GM19467 (cell line): ENCODE measurements around the gene SYCN.

Experiments
- ATAC-seq: cut with Tn5 transposase; IDR thresholded peaks from one replicate; pipeline ENCODE4 v1.9.1; 2021; ENCODE audit warnings: mild to moderate bottlenecking, moderate library complexity; ENCODE audit not compliant: unreplicated experiment

Gene SYCN

DNA sequence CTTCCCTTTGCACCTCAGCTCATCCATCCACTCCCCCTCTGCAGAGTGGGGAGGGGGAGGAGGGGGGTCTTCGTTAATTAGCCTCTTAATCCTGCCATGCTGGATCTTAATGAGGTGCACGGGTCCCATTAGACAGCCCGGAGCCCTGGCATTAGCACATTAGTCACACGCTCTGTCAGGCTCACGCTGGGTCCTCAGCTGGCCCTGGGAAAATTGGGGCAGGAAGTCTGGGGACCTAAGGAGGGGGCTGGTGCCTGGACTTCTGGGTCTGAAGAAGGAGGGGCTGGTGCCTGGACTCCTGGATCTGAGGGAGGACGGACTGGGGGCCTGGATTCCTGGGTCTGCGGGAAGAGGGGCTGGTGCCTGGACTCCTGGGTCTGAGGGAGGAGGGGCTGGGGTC is 7.7 kb downstream of the SYCN start:
- ATAC-seq, result no peak

DNA sequence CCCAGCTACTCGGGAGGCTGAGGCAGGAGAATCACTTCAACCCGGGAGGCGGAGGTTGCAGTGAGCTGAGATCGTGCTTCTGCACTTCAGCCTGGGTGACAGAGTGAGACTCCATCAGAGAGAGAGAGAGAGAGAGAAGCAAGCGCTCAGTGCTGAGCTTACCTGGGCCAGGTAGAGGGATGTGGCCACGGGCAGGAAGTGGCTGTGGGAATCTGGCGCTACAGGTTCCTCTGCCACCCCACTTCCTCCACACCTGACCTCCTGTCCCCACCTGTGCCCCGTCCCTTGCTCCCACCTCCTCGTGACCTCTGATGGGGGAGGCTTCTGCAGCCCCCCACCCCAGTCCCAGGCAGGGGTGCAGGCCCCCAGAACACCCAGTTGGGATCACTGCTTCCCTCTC is 8.3 kb downstream of the SYCN start:
- ATAC-seq, result no peak

DNA sequence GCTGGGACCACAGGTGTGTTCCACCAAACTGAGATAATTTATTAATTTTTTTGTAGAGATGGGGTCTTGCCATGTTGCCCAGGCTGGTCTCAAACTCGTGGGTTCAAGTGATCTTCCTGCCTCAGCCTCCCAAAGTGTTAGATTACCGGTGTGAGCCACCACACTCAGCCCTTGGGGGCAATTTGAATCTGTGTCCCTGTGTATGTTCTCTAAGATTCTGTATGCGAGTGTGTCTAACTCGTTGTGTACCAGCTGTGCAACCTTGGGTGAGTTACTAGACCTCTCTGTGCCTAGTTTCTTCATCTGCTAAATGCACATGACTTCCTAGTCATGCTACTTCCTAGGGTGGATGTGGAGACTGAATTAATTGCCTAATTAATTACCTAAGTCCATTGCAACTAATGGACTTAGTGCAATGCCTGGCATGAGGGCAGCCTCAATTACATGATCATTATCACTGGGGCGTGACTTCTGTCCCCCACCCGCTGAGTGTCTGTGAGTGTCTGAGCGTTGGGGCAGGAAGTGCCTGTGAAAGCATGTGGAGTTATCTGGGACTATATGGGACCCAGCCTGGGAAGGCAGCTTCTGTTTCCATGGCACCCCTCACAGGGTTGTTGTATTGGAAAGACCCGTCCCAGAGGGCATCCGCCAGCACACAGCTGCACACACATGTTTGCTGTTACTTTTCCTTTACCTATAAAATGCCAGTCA is 9.1 kb downstream of the SYCN start:
- ATAC-seq, result no peak

DNA sequence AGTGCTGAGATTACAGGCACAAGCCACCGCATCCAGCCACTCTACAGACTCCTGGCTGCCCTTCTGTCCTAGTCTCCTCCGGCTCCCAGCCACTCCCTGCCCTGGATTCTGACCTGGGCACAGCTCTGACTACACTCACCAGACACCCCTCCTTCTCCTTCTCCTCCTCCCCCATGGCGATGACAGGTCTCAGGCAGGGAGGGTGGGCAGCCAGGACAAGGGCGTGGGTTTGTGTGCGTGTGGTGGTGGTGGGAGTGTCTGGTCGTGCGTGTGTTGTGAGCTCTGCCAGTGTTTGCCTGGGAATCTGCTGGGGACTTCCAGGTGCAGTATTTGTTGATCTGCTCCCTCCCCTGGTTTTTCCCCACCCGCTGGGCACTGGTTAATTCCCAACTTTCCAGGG is 10.3 kb downstream of the SYCN start:
- no peak for ATAC-seq

DNA sequence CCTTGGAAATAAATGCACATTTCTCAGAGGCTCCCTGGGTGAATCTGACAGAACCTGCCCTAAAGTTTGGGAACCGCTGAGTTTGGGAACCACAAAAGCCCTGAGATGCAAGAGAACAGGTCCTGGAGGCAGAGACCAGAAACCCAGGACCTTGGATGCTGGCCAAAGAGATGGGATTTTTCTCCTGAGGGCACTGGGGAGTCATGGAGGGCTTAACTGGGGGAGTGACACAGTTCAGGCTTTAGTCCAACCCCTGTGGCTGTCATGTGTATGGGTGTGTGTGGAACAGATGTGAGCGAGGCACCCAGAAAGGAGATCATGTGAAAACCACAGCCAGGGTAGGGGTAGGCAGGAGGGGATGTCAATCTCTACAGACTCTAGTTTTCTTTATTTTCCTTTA is 11.2 kb downstream of the SYCN start:
- no peak for ATAC-seq

DNA sequence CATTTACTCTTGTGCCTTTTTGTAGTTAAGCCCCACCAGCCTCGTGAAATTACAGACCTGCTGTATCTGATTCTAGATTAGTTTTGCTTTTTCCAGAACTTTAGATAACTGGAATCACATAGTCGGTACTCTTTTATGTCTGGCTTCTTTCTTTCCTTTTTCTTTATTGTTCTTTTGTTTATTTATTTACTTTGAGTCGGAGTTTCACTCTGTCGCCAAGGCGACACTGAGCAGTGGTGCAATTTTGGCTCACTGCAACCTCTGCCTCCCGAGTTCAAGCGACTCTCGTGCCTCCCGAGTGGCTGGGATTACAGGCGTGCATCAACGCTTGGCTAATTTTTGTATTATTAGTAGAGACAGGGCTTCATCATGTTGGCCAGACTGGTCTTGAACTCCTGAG is 13.3 kb downstream of the SYCN start:
- no peak for ATAC-seq

DNA sequence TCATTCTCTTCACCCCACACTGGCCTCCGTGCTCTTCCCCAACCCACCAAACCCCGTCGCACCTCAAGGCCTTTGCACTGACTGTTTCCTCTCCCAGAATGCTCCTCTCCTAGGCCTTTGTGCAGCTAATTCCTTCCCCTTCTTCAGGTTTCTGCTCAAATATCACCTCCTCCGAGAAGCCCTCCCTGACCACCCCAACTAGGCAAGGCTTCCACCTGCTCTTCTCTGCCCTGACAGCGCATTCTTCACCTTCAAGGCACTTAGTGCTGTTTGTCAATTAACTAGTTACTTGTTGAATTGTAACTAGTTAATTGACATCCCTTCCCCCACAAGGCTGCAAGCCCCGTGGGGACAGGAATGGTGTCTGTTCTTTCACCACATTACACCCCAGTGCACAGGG is 15.1 kb downstream of the SYCN start:
- ATAC-seq, result no peak

DNA sequence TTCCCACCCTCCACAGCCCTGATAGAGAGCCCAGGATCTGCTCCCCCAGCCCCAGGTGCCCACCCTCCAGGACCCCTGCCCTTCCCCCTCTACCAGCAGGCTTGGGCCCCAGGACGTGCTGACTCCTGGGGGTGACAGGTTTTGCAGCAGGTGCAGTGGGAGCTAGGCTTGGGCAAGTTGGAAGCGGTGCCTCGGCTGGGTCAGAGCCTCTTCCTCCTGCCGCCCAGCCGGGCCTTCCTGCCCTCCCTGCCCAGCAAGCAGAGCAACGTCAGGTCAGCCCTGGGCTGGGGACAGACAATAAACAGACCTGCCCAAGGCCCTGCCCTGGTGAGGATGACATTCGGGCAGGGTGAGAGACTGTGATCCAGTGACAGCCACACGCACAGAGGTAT is 16.5 kb downstream of the SYCN start:
- no peak for ATAC-seq

DNA sequence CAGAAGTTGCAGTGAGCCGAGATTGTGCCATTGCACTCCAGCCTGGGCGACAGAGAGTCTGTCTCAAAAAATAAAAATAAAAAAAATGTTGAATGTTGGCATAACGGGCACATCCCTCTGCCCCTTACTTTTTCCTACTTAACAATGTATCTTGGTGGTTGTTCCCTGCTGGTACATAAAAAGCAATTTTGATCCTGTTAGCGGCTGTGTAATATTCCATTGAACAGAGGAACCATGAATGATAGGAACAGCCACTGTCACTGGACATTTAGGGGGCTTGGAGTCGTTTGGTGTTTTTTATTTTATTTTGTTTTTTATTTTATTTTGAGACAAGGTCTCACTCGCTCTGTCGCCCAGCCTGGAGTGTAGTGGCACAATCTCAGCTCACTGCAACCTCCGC is 17.7 kb downstream of the SYCN start:
- no peak for ATAC-seq

DNA sequence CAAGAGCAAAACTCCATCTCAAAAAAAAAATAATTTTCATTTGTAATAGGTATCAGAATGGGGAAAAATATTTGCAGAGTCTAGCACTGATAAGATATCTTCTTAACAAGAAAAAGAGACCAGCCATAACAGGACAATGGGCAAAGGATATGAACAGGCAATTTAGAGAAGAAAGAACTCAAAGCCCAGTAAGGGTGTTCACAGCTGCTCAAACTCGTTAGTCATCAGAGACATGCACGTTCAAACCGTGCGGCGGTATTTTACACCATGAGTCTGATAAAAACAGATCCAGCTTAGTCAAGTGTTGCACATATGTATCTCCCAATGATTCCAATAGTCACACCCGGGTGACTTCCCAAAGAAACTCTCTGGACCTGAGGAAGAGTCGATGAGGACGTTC is 21.0 kb downstream of the SYCN start:
- no peak for ATAC-seq

DNA sequence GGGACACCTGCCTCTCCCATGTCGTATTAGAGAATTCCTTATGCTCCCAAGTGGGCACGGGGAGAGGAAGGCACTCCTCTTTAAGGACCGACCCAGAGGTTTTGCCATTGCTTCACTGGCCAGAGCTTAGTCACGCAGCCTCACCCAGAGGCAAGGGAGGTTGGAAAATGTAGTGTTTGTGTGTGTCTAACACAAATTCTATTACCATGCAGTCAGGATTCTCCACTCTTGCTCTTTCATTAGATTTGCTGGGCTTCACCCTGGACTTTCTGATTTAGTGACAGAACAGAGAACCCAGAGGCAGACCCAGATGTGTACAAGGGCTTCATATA is 21.9 kb downstream of the SYCN start:
- ATAC-seq, result no peak

DNA sequence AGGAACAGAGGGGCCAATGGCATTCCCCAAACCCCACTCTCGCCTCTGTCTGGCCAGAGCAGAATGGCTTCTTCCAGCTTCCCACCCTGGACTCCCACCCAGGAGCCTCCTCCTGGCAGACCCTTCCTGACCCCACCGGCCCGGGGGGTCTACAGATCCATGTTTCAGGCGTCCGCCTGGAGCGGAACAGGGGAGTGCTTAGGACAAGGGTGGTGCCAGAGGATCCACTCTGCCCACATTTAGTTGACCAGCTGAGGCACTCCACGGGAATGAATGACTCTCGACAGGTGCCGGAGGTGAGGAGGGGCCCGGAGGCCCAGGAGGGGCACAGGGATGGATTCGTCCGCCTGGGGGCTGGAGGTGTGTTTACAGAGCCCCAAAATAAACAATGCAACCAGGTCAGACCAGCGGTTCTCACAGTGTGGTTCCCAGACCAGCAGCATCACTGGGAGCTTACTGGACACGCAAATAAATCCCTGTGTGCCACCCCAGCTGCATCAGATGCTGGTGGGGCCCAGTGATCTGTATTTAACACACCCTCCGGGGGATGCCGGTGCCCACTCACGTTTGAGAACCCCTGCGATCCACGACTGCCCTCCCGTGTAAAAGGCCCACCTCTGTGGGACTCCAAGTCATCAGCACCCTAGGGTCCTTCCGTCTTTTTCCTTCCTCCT is 22.4 kb downstream of the SYCN start:
- ATAC-seq, result no peak

DNA sequence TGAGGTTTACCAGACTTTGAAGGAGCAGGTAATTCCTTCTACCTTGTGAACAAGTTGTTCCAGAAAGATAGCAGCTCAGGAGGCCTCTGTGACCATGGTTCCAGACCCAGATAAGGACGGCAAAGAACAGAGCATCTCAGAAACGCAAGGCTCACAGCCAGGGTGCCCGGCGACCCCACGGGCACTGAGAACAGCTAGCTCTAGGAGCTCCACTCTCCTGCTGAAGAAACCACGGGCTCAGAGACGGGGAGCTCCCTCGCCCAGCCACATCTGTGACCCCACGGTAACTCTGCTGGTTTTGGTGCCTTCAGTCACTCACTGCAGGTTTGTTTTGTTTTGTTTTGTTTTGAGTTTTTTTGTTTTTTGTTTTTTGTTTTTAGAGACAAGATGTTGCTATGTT is 23.3 kb downstream of the SYCN start:
- no peak for ATAC-seq

DNA sequence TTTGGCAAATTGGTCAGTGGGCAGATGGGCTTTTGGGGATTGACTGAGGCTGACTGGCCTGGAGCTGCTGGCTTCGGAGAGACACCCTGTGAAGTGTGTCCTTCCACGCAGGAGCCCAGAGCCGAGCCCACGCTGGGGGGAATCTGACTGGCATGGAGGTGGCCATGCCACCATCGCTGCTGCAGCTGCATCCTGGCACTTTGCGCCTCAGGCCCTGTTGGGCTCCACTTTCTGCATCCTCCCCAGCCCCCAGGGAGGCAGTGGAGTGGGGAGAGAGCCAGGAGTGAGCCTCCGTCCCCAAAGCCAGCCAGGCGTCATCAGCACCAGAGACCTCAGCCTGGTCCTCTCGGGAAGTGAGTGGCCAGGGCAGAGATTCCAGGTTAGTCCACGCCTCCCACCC is 24.3 kb downstream of the SYCN start:
- no peak for ATAC-seq

DNA sequence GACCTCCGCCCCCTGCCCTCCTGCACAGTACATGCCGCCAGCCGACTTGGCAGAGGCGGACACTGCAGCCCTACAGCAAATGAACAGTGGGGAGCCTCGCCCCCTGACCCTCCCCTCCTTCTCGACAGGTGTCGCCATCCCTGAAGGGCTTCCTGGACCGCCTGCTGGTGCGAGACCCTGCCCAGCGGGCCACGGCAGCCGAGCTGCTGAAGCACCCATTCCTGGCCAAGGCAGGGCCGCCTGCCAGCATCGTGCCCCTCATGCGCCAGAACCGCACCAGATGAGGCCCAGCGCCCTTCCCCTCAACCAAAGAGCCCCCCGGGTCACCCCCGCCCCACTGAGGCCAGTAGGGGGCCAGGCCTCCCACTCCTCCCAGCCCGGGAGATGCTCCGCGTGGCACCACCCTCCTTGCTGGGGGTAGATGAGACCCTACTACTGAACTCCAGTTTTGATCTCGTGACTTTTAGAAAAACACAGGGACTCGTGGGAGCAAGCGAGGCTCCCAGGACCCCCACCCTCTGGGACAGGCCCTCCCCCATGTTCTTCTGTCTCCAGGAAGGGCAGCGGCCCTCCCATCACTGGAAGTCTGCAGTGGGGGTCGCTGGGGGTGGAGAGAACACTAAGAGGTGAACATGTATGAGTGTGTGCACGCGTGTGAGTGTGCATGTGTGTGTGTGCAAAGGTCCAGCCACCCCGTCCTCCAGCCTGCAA is 25.6 kb downstream of the SYCN start:
- ATAC-seq, result no peak

DNA sequence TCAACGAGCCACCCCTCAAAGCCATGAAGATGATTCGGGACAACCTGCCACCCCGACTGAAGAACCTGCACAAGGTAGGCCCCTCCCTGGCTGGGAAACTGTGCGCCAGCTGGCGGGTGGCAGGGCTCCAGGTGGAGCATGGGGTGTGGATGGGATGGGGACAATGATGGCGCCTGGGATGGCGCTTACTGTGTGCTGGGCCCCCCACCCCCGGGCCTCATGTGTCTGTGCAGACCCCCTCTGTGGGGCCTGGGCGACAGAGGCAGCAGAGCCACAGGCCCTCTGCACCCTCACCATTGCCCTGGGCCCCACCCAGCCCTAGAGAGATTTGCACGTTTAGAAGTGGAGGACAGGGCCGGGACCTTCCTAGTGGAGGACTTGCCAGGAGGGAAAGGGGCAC is 26.3 kb downstream of the SYCN start:
- no peak for ATAC-seq

DNA sequence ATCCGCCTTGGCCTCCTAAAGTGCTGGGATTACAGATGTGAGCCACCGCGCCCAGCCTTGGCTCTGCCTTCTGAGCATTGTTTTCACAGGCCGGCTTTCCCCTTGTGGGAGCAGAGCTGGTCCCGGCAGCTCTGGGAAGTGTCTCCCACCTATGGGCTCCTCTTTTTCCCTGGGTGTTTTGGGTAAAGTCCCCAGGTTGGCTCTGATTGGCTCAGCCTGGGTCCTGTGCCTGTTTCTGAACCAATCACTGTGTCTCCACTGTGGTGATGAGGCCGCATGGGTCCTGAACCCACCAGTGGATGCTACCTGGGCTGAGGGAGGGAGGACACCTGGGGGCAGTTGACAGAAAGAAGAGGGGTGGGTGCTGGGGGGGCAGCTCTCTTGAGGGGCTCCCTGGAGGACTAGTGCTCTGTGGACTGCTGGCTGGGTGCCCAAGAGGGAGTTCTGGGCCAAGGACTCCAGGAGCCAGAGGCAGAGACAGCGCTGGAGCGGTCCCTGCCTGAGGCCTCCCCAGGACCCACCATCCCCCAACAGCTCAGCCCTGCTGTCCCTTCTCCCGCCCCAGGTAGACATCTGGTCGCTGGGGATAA is 26.9 kb downstream of the SYCN start:
- ATAC-seq, result no peak

DNA sequence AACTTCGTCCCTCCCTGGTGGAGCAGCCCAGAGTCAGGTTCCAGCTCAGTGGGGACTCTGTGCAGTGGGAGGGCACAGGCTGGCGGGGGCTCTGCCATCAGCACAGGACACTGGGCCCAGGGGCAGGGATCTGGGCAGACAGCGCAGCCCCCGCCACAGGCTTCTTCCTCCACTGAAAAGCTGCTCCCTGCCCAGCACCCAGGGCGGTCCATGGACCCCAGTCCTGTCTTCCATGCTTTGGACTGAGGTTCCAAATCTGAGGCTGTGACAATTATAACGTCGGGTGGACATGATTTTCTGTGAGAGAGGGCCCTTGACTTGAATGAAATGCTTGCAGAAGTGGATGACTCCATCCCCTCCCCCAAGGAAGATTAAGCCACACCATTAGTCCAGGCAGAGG is 28.5 kb downstream of the SYCN start:
- ATAC-seq, result no peak

DNA sequence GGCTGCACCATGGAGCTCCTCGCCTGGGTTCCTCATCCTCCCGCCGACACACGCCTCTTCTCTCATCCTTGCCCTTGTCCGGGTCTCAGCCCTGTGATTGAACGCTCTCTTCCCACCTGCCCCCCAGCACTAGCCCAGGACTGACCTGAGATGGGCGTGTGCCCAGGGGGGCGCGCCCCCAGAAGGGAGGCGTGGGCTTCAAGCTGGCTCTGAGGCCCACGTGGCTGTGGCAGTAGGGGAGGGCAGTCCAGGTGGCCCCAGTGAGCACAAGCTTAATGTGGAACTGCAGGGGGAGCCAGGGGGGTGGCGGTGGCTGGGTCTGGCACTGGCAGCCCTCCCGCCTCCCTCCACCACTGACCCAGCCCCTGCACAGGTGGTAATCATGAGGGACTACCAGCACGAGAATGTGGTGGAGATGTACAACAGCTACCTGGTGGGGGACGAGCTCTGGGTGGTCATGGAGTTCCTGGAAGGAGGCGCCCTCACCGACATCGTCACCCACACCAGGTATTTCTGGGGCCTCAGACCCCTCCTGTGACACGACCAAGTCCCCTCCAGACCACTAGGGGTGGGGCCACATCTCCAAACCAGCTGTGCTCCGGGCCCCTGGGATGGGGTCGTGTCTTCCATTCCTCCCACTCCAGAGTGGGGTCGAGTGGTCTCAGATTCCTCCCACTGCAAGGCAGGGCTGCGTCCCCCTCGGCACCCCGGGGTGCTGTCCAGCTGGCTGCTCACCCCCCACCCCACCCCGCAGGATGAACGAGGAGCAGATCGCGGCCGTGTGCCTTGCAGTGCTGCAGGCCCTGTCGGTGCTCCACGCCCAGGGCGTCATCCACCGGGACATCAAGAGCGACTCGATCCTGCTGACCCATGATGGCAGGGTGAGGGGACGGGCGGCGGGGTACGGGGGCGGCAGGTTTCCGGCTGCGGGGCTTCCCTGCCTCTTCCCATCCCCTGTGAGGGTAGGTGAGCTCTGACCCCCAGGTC is 29.2 kb downstream of the SYCN start:
- ATAC-seq, result no peak

DNA sequence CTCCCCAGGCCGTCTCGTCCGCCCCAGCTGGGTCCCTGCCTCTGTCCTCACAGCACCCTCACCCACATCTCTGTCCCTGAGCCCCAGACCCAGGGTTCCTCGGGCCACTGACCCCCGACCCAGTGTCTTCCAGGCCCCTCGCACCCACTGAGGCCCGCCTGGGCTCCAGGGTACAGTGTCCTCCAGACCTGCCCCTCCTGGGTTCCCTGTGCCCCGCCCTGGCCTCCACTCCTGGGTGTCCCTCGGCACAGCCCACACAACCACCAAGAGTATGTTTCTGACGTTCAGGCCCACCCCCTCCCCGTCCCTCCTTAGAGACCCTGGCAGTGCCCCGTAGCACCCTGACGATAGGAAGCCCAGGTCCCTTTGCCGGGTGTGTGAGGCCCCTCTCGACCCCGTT is 29.9 kb downstream of the SYCN start:
- ATAC-seq, result no peak

DNA sequence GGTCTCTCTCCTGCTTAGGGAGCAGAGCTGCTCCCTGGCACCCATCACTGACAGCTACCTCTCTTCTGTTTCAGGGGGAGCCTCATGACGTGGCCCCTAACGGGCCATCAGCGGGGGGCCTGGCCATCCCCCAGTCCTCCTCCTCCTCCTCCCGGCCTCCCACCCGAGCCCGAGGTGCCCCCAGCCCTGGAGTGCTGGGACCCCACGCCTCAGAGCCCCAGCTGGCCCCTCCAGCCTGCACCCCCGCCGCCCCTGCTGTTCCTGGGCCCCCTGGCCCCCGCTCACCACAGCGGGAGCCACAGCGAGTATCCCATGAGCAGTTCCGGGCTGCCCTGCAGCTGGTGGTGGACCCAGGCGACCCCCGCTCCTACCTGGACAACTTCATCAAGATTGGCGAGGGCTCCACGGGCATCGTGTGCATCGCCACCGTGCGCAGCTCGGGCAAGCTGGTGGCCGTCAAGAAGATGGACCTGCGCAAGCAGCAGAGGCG is 30.5 kb downstream of the SYCN start:
- ATAC-seq, result no peak
